Caco-2 (cell line): ENCODE data around the gene ARID3C. TPM values are rescaled to one million over a fixed set of nuclear protein-coding genes. Genes with fewer than 3 reads are reported as not detected.
A peak's percentile ranks its signal among the peaks of the same experiment; 100 is the strongest.

Experiments
- BruUV-seq: library from RNA; stranded (reverse); fragments of 400-500 nt; replicated peaks from 2 replicates; lab custom pipeline; 2021; lab: Mats Ljungman, UMichigan
- CTCF ChIA-PET: fragments of 300-600 bp; sonication (Branson Sonifier 250); formaldehyde crosslinking; loops from one replicate; lab custom pipeline; 2022; ENCODE audit warnings: antibody characterized with exemption; lab: Charles Lee
- POLR2A ChIA-PET: fragments of 300-600 bp; sonication (Branson Sonifier 250); formaldehyde crosslinking; loops from one replicate; lab custom pipeline; 2022; ENCODE audit warnings: antibody characterized with exemption; lab: Charles Lee
- DNase-seq, 2 experiments: peaks; one replicate each; pipeline versions ENCODE4 v3.0.0 to v3.0.0-alpha.2; 2020 to 2022
- H3K27me3 ChIP-seq: replicated peaks from 2 replicates; pipeline ENCODE4 v1.6.0; 2011; ENCODE audit warnings: low read length; ENCODE audit not compliant: control insufficient read depth, insufficient read depth
- H3K36me3 ChIP-seq: 2 replicates; pipeline ENCODE4 v1.5.1; 2011; ENCODE audit warnings: low read length; ENCODE audit not compliant: control insufficient read depth, insufficient read depth
- H3K4me1 ChIP-seq: fragments of 250-450 bp; sonication (Bioruptor Pico); 2 replicates; pipeline ENCODE4 v1.5.1; 2020; ENCODE audit warnings: mild to moderate bottlenecking
- H3K4me3 ChIP-seq: 2 replicates; pipeline ENCODE4 v1.5.1; 2011; ENCODE audit warnings: low read depth, mild to moderate bottlenecking, control low read depth, low read length
- H3K9me3 ChIP-seq: fragments of 250-450 bp; sonication (Bioruptor Pico); 2 replicates; pipeline ENCODE4 v1.5.1; 2020; ENCODE audit warnings: mild to moderate bottlenecking, moderate library complexity
- H3K27ac Mint-ChIP-seq: one replicate; pipeline ENCODE4 v1.8.0; 2022; ENCODE audit warnings: mixed read lengths; ENCODE audit not compliant: unreplicated experiment
- H3K27me3 Mint-ChIP-seq: one replicate; pipeline ENCODE4 v1.8.0; 2022; ENCODE audit warnings: mixed read lengths; ENCODE audit not compliant: insufficient read depth, unreplicated experiment
- H3K36me3 Mint-ChIP-seq: one replicate; pipeline ENCODE4 v1.8.0; 2022; ENCODE audit warnings: mild to moderate bottlenecking, mixed read lengths; ENCODE audit not compliant: insufficient read depth, unreplicated experiment
- H3K4me1 Mint-ChIP-seq: one replicate; pipeline ENCODE4 v1.8.0; 2022; ENCODE audit warnings: low read depth, mixed read lengths; ENCODE audit not compliant: unreplicated experiment
- H3K4me3 Mint-ChIP-seq: one replicate; pipeline ENCODE4 v1.8.0; 2022; ENCODE audit warnings: mild to moderate bottlenecking, moderate library complexity, mixed read lengths; ENCODE audit not compliant: unreplicated experiment
- H3K9me3 Mint-ChIP-seq: one replicate; pipeline ENCODE4 v1.8.0; 2022; ENCODE audit warnings: mixed read lengths; ENCODE audit not compliant: unreplicated experiment
- CTCF ChIP-seq, 2 experiments: fragments of 200-600 bp in 1 of 2; IDR thresholded peaks; 1 replicate in 1 of 2; 2 replicates in 1 of 2; pipeline versions ENCODE4 v1.5.1 to v1.8.0; 2011 to 2022; ENCODE audit warnings: antibody characterized with exemption in 1 of 2, control low read depth in 1 of 2, inconsistent platforms in 1 of 2, low read depth in 1 of 2, low read length in 1 of 2, mild to moderate bottlenecking in 1 of 2, moderate library complexity in 1 of 2; ENCODE audit not compliant: insufficient read depth in 1 of 2, severe bottlenecking in 1 of 2, unreplicated experiment in 1 of 2
- intact Hi-C: fragments of 100-400 bp; cut with micrococcal nuclease; formaldehyde crosslinking; loops from one replicate; pipeline ENCODE4 v1.10.0; 2022; ENCODE audit not compliant: unreplicated experiment
- total RNA-seq: library from RNA; stranded (reverse); gene quantifications from 2 replicates; pipeline ENCODE4 v1.2.3, GENCODE V29; 2022

Gene ARID3C
- total RNA-seq, 1 experiment from 2014 or later = not detected

GRCh38 chr9:34633166-34633565, 4.3 kb upstream of the ARID3C start:
- Mint-ChIP-seq H3K9me3 (no peaks in the 10 kb centered on the region), H3K36me3 (peaks cover 12% of the 10 kb centered on the region), H3K4me1 (peaks cover 14% of the 10 kb centered on the region), H3K4me3 (no peak overlapping the region), H3K27me3 (peaks cover 4% of the 10 kb centered on the region), H3K27ac (no peak overlapping the region)
- no TSS peak for BruUV-seq
- CTCF ChIA-PET = interaction anchor here (0.6 to 1.9 kb wide), 11 partner anchors 11 to 87 kb away, joined by 3 to 21 read pairs (median 5); partner anchors contain the start of genes DCTN3, GALT and RPP25L
- H3K4me3 ChIP-seq = no peak overlapping the region
- TF ChIP-seq CTCF (IDR thresholded peaks at IDR 0.05; ENCODE audit: insufficient read depth in 1 of 2, low read depth in 1 of 2, low read length in 1 of 2, severe bottlenecking in 1 of 2, unreplicated experiment in 1 of 2) = no peak
- DNase-seq = no peak
- H3K4me1 ChIP-seq = peaks cover 12% of the 10 kb centered on the region
- no peaks in the 10 kb centered on the region for H3K27me3 ChIP-seq
- no peaks in the 10 kb centered on the region for H3K9me3 ChIP-seq
- peaks cover 1% of the 10 kb centered on the region; the same call in 1 of the 2 replicates for H3K36me3 ChIP-seq
- intact Hi-C loops = no loop called here
- POLR2A ChIA-PET = no interaction called here

GRCh38 chr9:34630402-34631154, 1.7 kb upstream of the ARID3C start:
- ChIA-PET POLR2A (no interaction called here), CTCF (no interaction called here)

GRCh38 chr9:34629491-34629808, 584 bp upstream of the ARID3C start:
- DNase-seq = no peak
- Mint-ChIP-seq H3K9me3 (no peaks in the 10 kb centered on the region), H3K27me3 (peaks cover 4% of the 10 kb centered on the region), H3K4me1 (peaks cover 18% of the 10 kb centered on the region), H3K27ac (no peak overlapping the region), H3K4me3 (peak overlapping the region; percentile 78), H3K36me3 (peaks cover 4% of the 10 kb centered on the region)
- peak overlapping the region; percentile 46 for H3K4me3 ChIP-seq
- BruUV-seq = no TSS peak
- no peaks in the 10 kb centered on the region for H3K27me3 ChIP-seq
- ChIA-PET POLR2A (no interaction called here), CTCF (interaction anchor here (0.5 to 1.2 kb wide), 4 partner anchors 9 to 292 kb away, joined by 3 to 6 read pairs (median 4); partner anchors contain the start of genes DCTN3 and SIGMAR1)
- H3K4me1 ChIP-seq = peaks cover 16% of the 10 kb centered on the region
- H3K36me3 ChIP-seq = no peaks in the 10 kb centered on the region
- no peaks in the 10 kb centered on the region for H3K9me3 ChIP-seq
- no peak for TF ChIP-seq CTCF (IDR thresholded peaks at IDR 0.05; ENCODE audit: insufficient read depth in 1 of 2, low read depth in 1 of 2, low read length in 1 of 2, severe bottlenecking in 1 of 2, unreplicated experiment in 1 of 2)
- intact Hi-C loops = no loop called here

More at GRCh38 chr9:34630402-34631154, 1.7 kb upstream of the ARID3C start:
- Histone ChIP-seq H3K36me3 (no peaks in the 10 kb centered on the region), H3K9me3 (no peaks in the 10 kb centered on the region), H3K4me3 (no peak overlapping the region), H3K4me1 (peaks cover 16% of the 10 kb centered on the region), H3K27me3 (no peaks in the 10 kb centered on the region)
- no peak overlapping the region for H3K27ac Mint-ChIP-seq
- no peak for DNase-seq
- peaks cover 18% of the 10 kb centered on the region for H3K4me1 Mint-ChIP-seq
- intact Hi-C loops = no loop called here
- H3K36me3 Mint-ChIP-seq = peaks cover 4% of the 10 kb centered on the region
- no TSS peak for BruUV-seq
- no peaks in the 10 kb centered on the region for H3K9me3 Mint-ChIP-seq
- peaks cover 4% of the 10 kb centered on the region for H3K27me3 Mint-ChIP-seq
- no peak for TF ChIP-seq CTCF (IDR thresholded peaks at IDR 0.05; ENCODE audit: insufficient read depth in 1 of 2, low read depth in 1 of 2, low read length in 1 of 2, severe bottlenecking in 1 of 2, unreplicated experiment in 1 of 2)
- peak overlapping the region; percentile 4 for H3K4me3 Mint-ChIP-seq
